Neural cell (in vitro differentiated cells): ENCODE data around the gene RPS19BP1. TPM values are rescaled to one million over a fixed set of nuclear protein-coding genes. Genes with fewer than 3 reads are reported as not detected.

Experiments
- H2AFZ ChIP-seq: fragments of 200-600, 300-800 bp; sonication (generic), shearing (Covaris generic); 2 replicates; pipeline ENCODE4 v1.6.0; 2014; ENCODE audit warnings: low read depth, mild to moderate bottlenecking, antibody characterized with exemption, low read length, moderate library complexity
- H3F3A ChIP-seq: fragments of 200-600 bp; shearing (Covaris generic); 2 replicates; pipeline ENCODE4 v1.6.1; 2016; ENCODE audit warnings: mild to moderate bottlenecking, moderate library complexity, mixed read lengths, antibody characterized with exemption, low read length; ENCODE audit not compliant: insufficient read depth, poor library complexity, severe bottlenecking
- H3K27ac ChIP-seq: fragments of 200-600, 300-800 bp; sonication (generic), shearing (Covaris generic); 2 replicates; pipeline ENCODE4 v1.5.1; 2014; ENCODE audit warnings: mild to moderate bottlenecking, low read length, moderate library complexity
- H3K27me3 ChIP-seq: fragments of 300-800, 200-600 bp; sonication (generic), shearing (Covaris generic); 2 replicates; pipeline ENCODE4 v1.6.0; 2014; ENCODE audit warnings: mild to moderate bottlenecking, low read depth, low read length, moderate library complexity; ENCODE audit not compliant: insufficient read depth
- H3K36me3 ChIP-seq: fragments of 300-800, 200-600 bp; sonication (generic), shearing (Covaris generic); 2 replicates; pipeline ENCODE4 v1.5.1; 2014; ENCODE audit warnings: mild to moderate bottlenecking, antibody characterized with exemption, low read length, moderate library complexity; ENCODE audit not compliant: insufficient read depth
- H3K4me2 ChIP-seq: fragments of 300-800, 200-600 bp; sonication (generic), shearing (Covaris generic); 2 replicates; pipeline ENCODE4 v1.6.0; 2014; ENCODE audit warnings: mild to moderate bottlenecking, low read length
- H3K4me3 ChIP-seq: fragments of 300-800, 200-600 bp; sonication (generic), shearing (Covaris generic); 2 replicates; pipeline ENCODE4 v1.5.1; 2014; ENCODE audit warnings: mild to moderate bottlenecking, low read length, moderate library complexity
- H3K79me2 ChIP-seq: fragments of 200-600 bp; shearing (Covaris generic); replicated peaks from 2 replicates; pipeline ENCODE4 v1.6.0; 2014; ENCODE audit warnings: mild to moderate bottlenecking, low read length, moderate library complexity; ENCODE audit not compliant: insufficient read depth
- H3K9ac ChIP-seq: fragments of 300-800, 200-600 bp; sonication (generic), shearing (Covaris generic); 2 replicates; pipeline ENCODE4 v1.6.1; 2016; ENCODE audit warnings: mild to moderate bottlenecking, low read length, mixed read lengths
- H3K9me2 ChIP-seq: fragments of 200-600 bp; shearing (Covaris generic); 2 replicates; pipeline ENCODE4 v1.6.1; 2016; ENCODE audit warnings: mild to moderate bottlenecking, low read length, mixed read lengths; ENCODE audit not compliant: insufficient read depth
- H3K9me3 ChIP-seq: fragments of 200-600, 300-800 bp; sonication (generic), shearing (Covaris generic); 2 replicates; pipeline ENCODE4 v1.6.1; 2016; ENCODE audit warnings: mild to moderate bottlenecking, mixed run types, low read length, moderate library complexity, mixed read lengths
- H4K20me1 ChIP-seq: fragments of 200-600 bp; shearing (Covaris generic); 2 replicates; pipeline ENCODE4 v1.6.1; 2016; ENCODE audit warnings: mild to moderate bottlenecking, mixed run types; ENCODE audit not compliant: insufficient read depth
- EP300 ChIP-seq: fragments of 450-650 bp; conservative IDR thresholded peaks from 2 replicates; pipeline ENCODE4 v1.6.1; 2014; ENCODE audit warnings: antibody characterized with exemption, mild to moderate bottlenecking, moderate library complexity; ENCODE audit not compliant: poor library complexity, severe bottlenecking
- EZH2 ChIP-seq: fragments of 200-600, 300-800 bp; shearing (Covaris generic), sonication (generic); IDR thresholded peaks from 2 replicates; pipeline ENCODE4 v1.6.1; 2014; ENCODE audit warnings: antibody characterized with exemption, low read length, borderline replicate concordance, mild to moderate bottlenecking; ENCODE audit not compliant: insufficient read depth, poor library complexity, severe bottlenecking
- MXI1 ChIP-seq: fragments of 450-650 bp; conservative IDR thresholded peaks from 2 replicates; pipeline ENCODE4 v1.6.1; 2014; ENCODE audit warnings: antibody characterized with exemption, mild to moderate bottlenecking; ENCODE audit not compliant: poor library complexity, severe bottlenecking
- POLR2AphosphoS5 ChIP-seq: IDR thresholded peaks from 2 replicates; pipeline ENCODE4 v1.6.1; 2012
- RAD21 ChIP-seq: fragments of 450-650 bp; conservative IDR thresholded peaks from 2 replicates; pipeline ENCODE4 v1.6.1; 2014; ENCODE audit warnings: antibody characterized with exemption, mild to moderate bottlenecking, moderate library complexity
- SMC3 ChIP-seq: fragments of 450-650 bp; conservative IDR thresholded peaks from 2 replicates; pipeline ENCODE4 v1.6.1; 2014; ENCODE audit warnings: antibody characterized with exemption, mild to moderate bottlenecking, moderate library complexity; ENCODE audit not compliant: poor library complexity
- TAF1 ChIP-seq: IDR thresholded peaks from 2 replicates; pipeline ENCODE4 v1.6.1; 2012; ENCODE audit warnings: low read depth
- polyA plus RNA-seq: library from polyadenylated mRNA; depleted of rRNA; stranded (reverse); fragments of >200 nt; gene quantifications from 2 replicates; pipeline ENCODE4 v1.2.3, GENCODE V29; 2014
- TF ChIP-seq, protein P1 (sequence below): IDR thresholded peaks from 2 replicates; pipeline ENCODE4 v1.6.1; 2012; ENCODE audit warnings: borderline replicate concordance
- TF ChIP-seq, protein P2 (sequence below): fragments of 450-650 bp; IDR thresholded peaks from 2 replicates; pipeline ENCODE4 v1.5.1; 2014; ENCODE audit warnings: antibody characterized with exemption, mild to moderate bottlenecking, moderate library complexity; ENCODE audit not compliant: poor library complexity, severe bottlenecking

RPS19BP1 gene
- polyA plus RNA-seq, 1 donor from 2014 or later: 164 TPM

GRCh38 chr22:39498368-39498767 lies 34.2 kb downstream of the RPS19BP1 start:
- Histone ChIP-seq H3K79me2 (peaks cover 7% of the 10 kb centered on the region), H2AFZ (no peak overlapping the region), H3K9me2 (no peaks in the 10 kb centered on the region), H3K4me2 (no peak overlapping the region), H4K20me1 (no peaks in the 10 kb centered on the region), H3K36me3 (no peaks in the 10 kb centered on the region), H3F3A (no peaks in the 10 kb centered on the region), H3K4me3 (no peak overlapping the region), H3K27ac (peak overlapping the region; percentile 44), H3K27me3 (no peaks in the 10 kb centered on the region), H3K9me3 (no peaks in the 10 kb centered on the region), H3K9ac (peak overlapping the region; percentile 31)
- TF ChIP-seq, protein P1, sequence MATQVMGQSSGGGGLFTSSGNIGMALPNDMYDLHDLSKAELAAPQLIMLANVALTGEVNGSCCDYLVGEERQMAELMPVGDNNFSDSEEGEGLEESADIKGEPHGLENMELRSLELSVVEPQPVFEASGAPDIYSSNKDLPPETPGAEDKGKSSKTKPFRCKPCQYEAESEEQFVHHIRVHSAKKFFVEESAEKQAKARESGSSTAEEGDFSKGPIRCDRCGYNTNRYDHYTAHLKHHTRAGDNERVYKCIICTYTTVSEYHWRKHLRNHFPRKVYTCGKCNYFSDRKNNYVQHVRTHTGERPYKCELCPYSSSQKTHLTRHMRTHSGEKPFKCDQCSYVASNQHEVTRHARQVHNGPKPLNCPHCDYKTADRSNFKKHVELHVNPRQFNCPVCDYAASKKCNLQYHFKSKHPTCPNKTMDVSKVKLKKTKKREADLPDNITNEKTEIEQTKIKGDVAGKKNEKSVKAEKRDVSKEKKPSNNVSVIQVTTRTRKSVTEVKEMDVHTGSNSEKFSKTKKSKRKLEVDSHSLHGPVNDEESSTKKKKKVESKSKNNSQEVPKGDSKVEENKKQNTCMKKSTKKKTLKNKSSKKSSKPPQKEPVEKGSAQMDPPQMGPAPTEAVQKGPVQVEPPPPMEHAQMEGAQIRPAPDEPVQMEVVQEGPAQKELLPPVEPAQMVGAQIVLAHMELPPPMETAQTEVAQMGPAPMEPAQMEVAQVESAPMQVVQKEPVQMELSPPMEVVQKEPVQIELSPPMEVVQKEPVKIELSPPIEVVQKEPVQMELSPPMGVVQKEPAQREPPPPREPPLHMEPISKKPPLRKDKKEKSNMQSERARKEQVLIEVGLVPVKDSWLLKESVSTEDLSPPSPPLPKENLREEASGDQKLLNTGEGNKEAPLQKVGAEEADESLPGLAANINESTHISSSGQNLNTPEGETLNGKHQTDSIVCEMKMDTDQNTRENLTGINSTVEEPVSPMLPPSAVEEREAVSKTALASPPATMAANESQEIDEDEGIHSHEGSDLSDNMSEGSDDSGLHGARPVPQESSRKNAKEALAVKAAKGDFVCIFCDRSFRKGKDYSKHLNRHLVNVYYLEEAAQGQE: no peak
- TF ChIP-seq MXI1: no peak

DNA sequence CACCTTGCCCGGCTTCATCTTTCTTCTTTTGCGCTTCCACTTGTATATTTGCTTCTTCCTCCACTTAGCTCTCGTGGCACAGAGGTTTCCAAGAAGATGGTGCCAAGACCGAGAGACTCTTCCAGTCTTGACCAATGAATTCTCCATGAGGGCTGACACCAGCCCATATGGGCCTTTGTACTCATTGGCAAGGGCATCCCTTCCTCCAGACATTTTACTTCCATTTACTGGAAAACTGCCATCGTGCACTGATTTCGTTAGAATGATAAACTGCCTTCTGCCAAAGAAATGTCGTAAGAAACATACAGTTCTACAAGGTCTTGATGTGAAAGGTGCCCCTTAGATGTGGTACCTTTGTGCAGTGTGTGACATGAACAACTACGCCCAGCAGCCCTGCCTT lies 35.1 kb downstream of the RPS19BP1 start:
- H3K27ac ChIP-seq: no peak overlapping the region
- no peaks in the 10 kb centered on the region for H3K9me3 ChIP-seq
- H3K9me2 ChIP-seq: no peaks in the 10 kb centered on the region
- no peak overlapping the region for H3K9ac ChIP-seq
- H3F3A ChIP-seq: no peaks in the 10 kb centered on the region
- H3K4me3 ChIP-seq: no peak overlapping the region
- H3K4me2 ChIP-seq: no peak overlapping the region
- no peaks in the 10 kb centered on the region for H3K27me3 ChIP-seq
- H3K79me2 ChIP-seq: no peaks in the 10 kb centered on the region
- H4K20me1 ChIP-seq: no peaks in the 10 kb centered on the region
- TF ChIP-seq EZH2 (no peak), SMC3 (no peak), TAF1 (no peak), MXI1 (no peak), POLR2AphosphoS5 (no peak), RAD21 (no peak), EP300 (no peak)
- TF ChIP-seq, protein P1: no peak
- TF ChIP-seq, protein P2, sequence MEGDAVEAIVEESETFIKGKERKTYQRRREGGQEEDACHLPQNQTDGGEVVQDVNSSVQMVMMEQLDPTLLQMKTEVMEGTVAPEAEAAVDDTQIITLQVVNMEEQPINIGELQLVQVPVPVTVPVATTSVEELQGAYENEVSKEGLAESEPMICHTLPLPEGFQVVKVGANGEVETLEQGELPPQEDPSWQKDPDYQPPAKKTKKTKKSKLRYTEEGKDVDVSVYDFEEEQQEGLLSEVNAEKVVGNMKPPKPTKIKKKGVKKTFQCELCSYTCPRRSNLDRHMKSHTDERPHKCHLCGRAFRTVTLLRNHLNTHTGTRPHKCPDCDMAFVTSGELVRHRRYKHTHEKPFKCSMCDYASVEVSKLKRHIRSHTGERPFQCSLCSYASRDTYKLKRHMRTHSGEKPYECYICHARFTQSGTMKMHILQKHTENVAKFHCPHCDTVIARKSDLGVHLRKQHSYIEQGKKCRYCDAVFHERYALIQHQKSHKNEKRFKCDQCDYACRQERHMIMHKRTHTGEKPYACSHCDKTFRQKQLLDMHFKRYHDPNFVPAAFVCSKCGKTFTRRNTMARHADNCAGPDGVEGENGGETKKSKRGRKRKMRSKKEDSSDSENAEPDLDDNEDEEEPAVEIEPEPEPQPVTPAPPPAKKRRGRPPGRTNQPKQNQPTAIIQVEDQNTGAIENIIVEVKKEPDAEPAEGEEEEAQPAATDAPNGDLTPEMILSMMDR: no peak
- H2AFZ ChIP-seq: no peak overlapping the region
- no peaks in the 10 kb centered on the region for H3K36me3 ChIP-seq
